Activated T-cell treated with anti-CD3 and anti-CD28 coated beads, Interleukin-2, amount 50 U/mL, for 4 hours (primary cell): ENCODE results near the gene EDIL3. TPM values are rescaled to one million over a fixed set of nuclear protein-coding genes. Genes with fewer than 3 reads are reported as not detected.
"Not testable (repeated sequence)": the region's sequence is repeated elsewhere in the genome, so short reads cannot be mapped to it uniquely, and the experiment has no call there.

Experiments used
- ATAC-seq, 2 donors: fragments of 200-7000 bp; cut with Tn5 transposase; one replicate each; pipeline ENCODE4 v1.10.0; 2021
- DNase-seq: peaks from one replicate; pipeline ENCODE4 v3.0.0-alpha.2; 2020
- H3K27me3 Mint-ChIP-seq: one replicate; pipeline ENCODE4 v1.8.0; 2021; ENCODE audit warnings: low read depth, mixed read lengths
- H3K36me3 Mint-ChIP-seq: one replicate; pipeline ENCODE4 v1.8.0; 2022; ENCODE audit warnings: mixed read lengths; ENCODE audit not compliant: insufficient read depth
- H3K4me1 Mint-ChIP-seq: one replicate; pipeline ENCODE4 v1.8.0; 2021; ENCODE audit warnings: low read depth, mixed read lengths
- H3K4me3 Mint-ChIP-seq: one replicate; pipeline ENCODE4 v1.8.0; 2021; ENCODE audit warnings: mild to moderate bottlenecking, moderate library complexity, mixed read lengths
- H3K9me3 Mint-ChIP-seq: one replicate; pipeline ENCODE4 v1.8.0; 2021; ENCODE audit warnings: mixed read lengths
- total RNA-seq, 3 donors: library from RNA; stranded (reverse); gene quantifications; one replicate each; pipeline ENCODE4 v1.2.1, GENCODE V29; 2021

The EDIL3 gene
- total RNA-seq, 3 donors from 2014 or later, result 0.15 to 0.27 TPM; not detected in 1

- ATAC-seq, result no peak
- DNase-seq, result no peak
- Mint-ChIP-seq H3K27me3 (no peaks in the 10 kb centered on the region), H3K9me3 (no peaks in the 10 kb centered on the region), H3K36me3 (no peaks in the 10 kb centered on the region), H3K4me3 (no peak overlapping the region), H3K4me1 (no peaks in the 10 kb centered on the region)
Measured at GRCh38 chr5:84036842-84037241, 347.8 kb downstream of the EDIL3 start.

GRCh38 chr5:84032324-84032723 is 352.4 kb downstream of the EDIL3 start:
- Mint-ChIP-seq H3K4me3 (no peak overlapping the region), H3K27me3 (no peaks in the 10 kb centered on the region), H3K36me3 (no peaks in the 10 kb centered on the region), H3K4me1 (no peaks in the 10 kb centered on the region), H3K9me3 (peaks cover 9% of the 10 kb centered on the region)
- DNase-seq (no peak), ATAC-seq (no peak)

- H3K4me1 Mint-ChIP-seq, result no peaks in the 10 kb centered on the region
Measured at GRCh38 chr5:84028093-84028492, 356.6 kb downstream of the EDIL3 start.

GRCh38 chr5:84018521-84018920 is 366.2 kb downstream of the EDIL3 start:
- DNase-seq, H3K9me3 Mint-ChIP-seq, H3K4me3 Mint-ChIP-seq, ATAC-seq, H3K27me3 Mint-ChIP-seq, H3K4me1 Mint-ChIP-seq, H3K36me3 Mint-ChIP-seq: not testable (repeated sequence)

More at GRCh38 chr5:84028093-84028492, 356.6 kb downstream of the EDIL3 start:
- DNase-seq, result no peak
- ATAC-seq, result no peak
- Mint-ChIP-seq H3K36me3 (no peaks in the 10 kb centered on the region), H3K27me3 (no peaks in the 10 kb centered on the region), H3K9me3 (peaks cover 9% of the 10 kb centered on the region), H3K4me3 (no peak overlapping the region)

GRCh38 chr5:84017523-84018172 is 367.0 kb downstream of the EDIL3 start:
- Mint-ChIP-seq H3K4me1 (no peaks in the 10 kb centered on the region), H3K4me3 (no peak overlapping the region), H3K9me3 (no peaks in the 10 kb centered on the region), H3K27me3 (no peaks in the 10 kb centered on the region), H3K36me3 (no peaks in the 10 kb centered on the region)
- ATAC-seq (no peak), DNase-seq (no peak)

- peaks cover 4% of the 10 kb centered on the region for H3K9me3 Mint-ChIP-seq
- H3K27me3 Mint-ChIP-seq, result no peaks in the 10 kb centered on the region
- H3K4me3 Mint-ChIP-seq, result no peak overlapping the region
- no peaks in the 10 kb centered on the region for H3K36me3 Mint-ChIP-seq
- DNase-seq (no peak), ATAC-seq (no peak)
- no peaks in the 10 kb centered on the region for H3K4me1 Mint-ChIP-seq
Measured at GRCh38 chr5:84016085-84016484, 368.6 kb downstream of the EDIL3 start.

GRCh38 chr5:84014966-84015365 is 369.7 kb downstream of the EDIL3 start:
- ATAC-seq (no peak), DNase-seq (no peak)
- Mint-ChIP-seq H3K9me3 (peaks cover 4% of the 10 kb centered on the region), H3K4me3 (no peak overlapping the region), H3K36me3 (no peaks in the 10 kb centered on the region), H3K4me1 (no peaks in the 10 kb centered on the region), H3K27me3 (no peaks in the 10 kb centered on the region)

- ATAC-seq (no peak), DNase-seq (no peak)
- no peaks in the 10 kb centered on the region for H3K27me3 Mint-ChIP-seq
- peaks cover 12% of the 10 kb centered on the region for H3K9me3 Mint-ChIP-seq
- no peaks in the 10 kb centered on the region for H3K36me3 Mint-ChIP-seq
- no peak overlapping the region for H3K4me3 Mint-ChIP-seq
- no peaks in the 10 kb centered on the region for H3K4me1 Mint-ChIP-seq
Measured at GRCh38 chr5:83993803-83994202, 390.9 kb downstream of the EDIL3 start.

GRCh38 chr5:83991566-83992224 is 393.0 kb downstream of the EDIL3 start:
- ATAC-seq (no peak), DNase-seq (no peak)
- peaks cover 12% of the 10 kb centered on the region for H3K9me3 Mint-ChIP-seq
- no peaks in the 10 kb centered on the region for H3K36me3 Mint-ChIP-seq
- H3K4me3 Mint-ChIP-seq, result no peak overlapping the region
- no peaks in the 10 kb centered on the region for H3K27me3 Mint-ChIP-seq
- no peaks in the 10 kb centered on the region for H3K4me1 Mint-ChIP-seq

- Mint-ChIP-seq H3K36me3 (no peaks in the 10 kb centered on the region), H3K4me1 (no peaks in the 10 kb centered on the region), H3K27me3 (no peaks in the 10 kb centered on the region), H3K4me3 (no peak overlapping the region), H3K9me3 (peaks cover 12% of the 10 kb centered on the region)
- ATAC-seq, result no peak
- DNase-seq, result no peak
Measured at GRCh38 chr5:83988293-83988685, 396.4 kb downstream of the EDIL3 start.

- Mint-ChIP-seq H3K27me3 (no peaks in the 10 kb centered on the region), H3K36me3 (no peaks in the 10 kb centered on the region), H3K4me3 (no peak overlapping the region), H3K4me1 (no peaks in the 10 kb centered on the region), H3K9me3 (peaks cover 12% of the 10 kb centered on the region)
- no peak for DNase-seq
- no peak for ATAC-seq
Measured at GRCh38 chr5:83987513-83988292, 397.0 kb downstream of the EDIL3 start.

- ATAC-seq, result no peak
- H3K9me3 Mint-ChIP-seq, result no peaks in the 10 kb centered on the region
- DNase-seq, result no peak
- no peaks in the 10 kb centered on the region for H3K27me3 Mint-ChIP-seq
- no peaks in the 10 kb centered on the region for H3K4me1 Mint-ChIP-seq
- H3K4me3 Mint-ChIP-seq, result no peak overlapping the region
- no peaks in the 10 kb centered on the region for H3K36me3 Mint-ChIP-seq
Measured at GRCh38 chr5:83983852-83984251, 400.8 kb downstream of the EDIL3 start.

- ATAC-seq, result no peak
- H3K27me3 Mint-ChIP-seq, result no peaks in the 10 kb centered on the region
- no peak for DNase-seq
- no peaks in the 10 kb centered on the region for H3K4me1 Mint-ChIP-seq
- H3K36me3 Mint-ChIP-seq, result no peaks in the 10 kb centered on the region
- no peak overlapping the region for H3K4me3 Mint-ChIP-seq
- H3K9me3 Mint-ChIP-seq, result no peaks in the 10 kb centered on the region
Measured at GRCh38 chr5:83973925-83974815, 410.5 kb downstream of the EDIL3 start.

- DNase-seq, result no peak
- no peaks in the 10 kb centered on the region for H3K4me1 Mint-ChIP-seq
Measured at GRCh38 chr5:83972909-83973308, 411.8 kb downstream of the EDIL3 start.

More at GRCh38 chr5:83972909-83973308, 411.8 kb downstream of the EDIL3 start:
- H3K9me3 Mint-ChIP-seq, result no peaks in the 10 kb centered on the region
- ATAC-seq, result no peak
- H3K36me3 Mint-ChIP-seq, result no peaks in the 10 kb centered on the region
- H3K27me3 Mint-ChIP-seq, result no peaks in the 10 kb centered on the region
- no peak overlapping the region for H3K4me3 Mint-ChIP-seq
